HG03159 (cell line): ENCODE measurements around the gene ZNF792.
"Not testable (repeated sequence)": the region's sequence is repeated elsewhere in the genome, so short reads cannot be mapped to it uniquely, and the experiment has no call there.

Source experiments
- ATAC-seq: cut with Tn5 transposase; IDR thresholded peaks from one replicate; pipeline ENCODE4 v1.9.1; 2021; ENCODE audit warnings: mild to moderate bottlenecking, moderate library complexity; ENCODE audit not compliant: unreplicated experiment

The ZNF792 gene

DNA sequence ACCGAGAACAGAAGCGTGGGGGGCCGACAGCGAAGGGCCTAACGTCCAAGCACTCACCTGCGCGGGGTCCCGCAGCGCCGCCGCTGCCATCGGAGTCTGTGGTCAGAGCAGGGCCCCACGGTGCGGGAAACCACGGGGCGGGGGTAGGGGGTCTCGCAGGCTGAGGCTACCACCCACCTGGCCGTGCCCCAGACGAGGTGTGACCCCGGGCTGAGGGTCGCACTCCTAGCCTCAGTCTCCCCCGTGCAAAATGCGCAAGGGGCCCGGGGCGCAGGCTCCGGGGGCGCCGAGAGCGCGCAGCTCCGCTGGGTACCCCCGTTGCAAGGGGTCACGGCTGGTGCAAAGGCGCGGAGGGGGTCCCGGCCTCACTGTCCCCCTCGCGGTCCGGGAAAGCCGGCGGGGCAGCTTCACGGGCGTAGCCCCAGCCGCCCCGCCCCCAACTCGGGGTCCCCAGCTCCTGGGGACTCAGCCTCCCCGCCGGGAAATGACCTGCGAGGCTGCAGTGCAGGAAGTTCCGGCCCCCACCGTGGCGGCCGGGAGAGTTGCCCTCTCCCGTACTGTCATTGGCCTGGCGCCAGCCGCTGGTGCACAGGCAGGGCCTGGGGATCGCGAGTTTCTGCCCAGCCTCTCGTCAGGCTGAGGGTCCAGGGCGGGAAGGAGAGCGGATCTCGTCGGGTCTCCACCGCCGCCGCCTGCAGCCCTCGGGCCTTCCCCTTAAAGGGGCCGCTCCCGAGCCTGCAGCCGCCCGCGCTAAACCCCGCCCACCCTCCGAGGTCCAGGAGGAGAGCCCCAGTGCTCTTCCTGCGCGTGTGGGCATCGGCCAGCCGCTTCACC lies at the start of gene ZNF792:
ZNF792 (minus strand) TSS at position 657 of the 834 bp plus-strand sequence; CDS start at position 90, 567 bp downstream.
- ATAC-seq, result peak; percentile 57

DNA sequence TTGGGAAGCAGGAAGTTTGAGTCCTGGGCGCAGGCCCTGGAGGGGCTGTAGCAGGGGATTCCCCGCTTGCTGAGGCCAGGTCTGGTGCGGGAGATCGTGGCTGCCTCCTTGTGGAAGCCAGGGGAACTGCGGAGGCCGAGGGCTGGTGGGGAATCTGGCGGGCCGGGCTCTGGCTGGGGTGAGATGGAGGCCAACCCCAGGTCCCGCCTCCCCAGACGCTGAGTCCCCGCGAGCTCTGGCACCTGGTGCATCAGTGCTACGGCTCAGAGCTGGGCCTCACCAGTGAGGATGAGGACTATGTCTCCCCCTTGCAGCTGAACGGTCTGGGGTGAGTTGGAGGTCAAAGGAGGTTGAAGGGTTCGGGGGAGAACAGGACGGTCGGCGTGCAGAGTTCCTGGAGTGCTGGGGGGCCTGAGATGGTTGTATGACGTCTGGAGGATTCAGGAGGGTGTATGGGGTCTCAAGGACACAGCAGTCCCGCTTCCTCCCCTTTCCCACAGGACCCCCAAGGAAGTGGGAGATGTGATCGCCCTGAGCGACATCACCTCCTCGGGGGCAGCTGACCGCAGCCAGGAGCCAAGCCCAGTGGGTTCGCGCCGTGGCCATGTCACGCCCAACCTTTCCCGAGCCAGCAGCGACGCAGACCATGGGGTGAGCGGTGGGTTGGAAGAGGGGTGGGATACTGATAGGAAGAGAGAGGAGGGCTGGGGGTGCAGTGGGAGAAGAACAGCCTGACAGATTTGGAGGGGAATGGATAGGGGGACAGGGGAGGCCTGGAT lies 49.2 kb upstream of the ZNF792 start:
- no peak for ATAC-seq

DNA sequence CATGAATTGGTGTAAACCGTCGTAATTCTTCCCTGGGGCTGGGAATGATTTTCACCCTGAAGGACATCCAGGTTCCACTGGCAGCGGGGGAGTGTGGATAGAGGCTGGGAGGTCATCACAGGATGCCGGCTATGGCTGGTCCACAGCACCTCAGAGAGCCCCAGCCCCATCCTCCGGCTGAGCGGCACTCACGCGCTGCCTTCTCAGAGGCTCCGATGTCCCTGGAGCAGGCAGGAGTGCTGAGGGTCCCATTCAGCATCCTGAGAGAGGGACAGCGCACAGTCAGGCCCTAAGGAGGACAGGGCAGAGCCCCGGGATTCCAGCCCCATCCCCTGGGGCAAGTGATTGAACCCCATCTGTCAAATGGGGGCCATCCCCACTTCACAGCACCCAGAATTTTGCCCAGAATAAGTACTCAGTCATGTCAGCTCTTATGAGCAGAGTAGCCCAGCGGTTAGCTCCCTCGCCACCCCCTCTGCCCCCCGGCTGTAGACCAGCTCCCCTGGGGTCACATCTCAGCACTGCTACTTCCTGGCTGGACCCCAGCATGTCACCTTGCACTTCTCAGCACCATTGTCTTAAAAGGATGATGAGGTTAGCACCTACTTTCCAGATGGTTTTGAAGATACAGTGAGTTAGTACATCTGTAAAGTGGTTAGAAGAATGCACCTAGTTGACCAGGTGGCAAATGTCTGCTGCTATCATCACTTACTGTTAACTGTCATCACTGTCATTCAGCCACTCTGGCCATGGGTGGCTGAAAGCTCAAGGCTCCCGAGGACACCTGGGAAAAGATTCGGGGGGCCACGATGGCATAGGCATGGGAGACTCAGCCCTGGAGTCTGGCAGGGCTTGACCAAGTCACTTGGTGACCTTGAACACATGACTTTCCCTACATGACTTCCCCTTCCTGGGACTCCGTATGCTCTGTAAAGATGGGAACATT lies 48.0 kb upstream of the ZNF792 start:
- no peak for ATAC-seq

DNA sequence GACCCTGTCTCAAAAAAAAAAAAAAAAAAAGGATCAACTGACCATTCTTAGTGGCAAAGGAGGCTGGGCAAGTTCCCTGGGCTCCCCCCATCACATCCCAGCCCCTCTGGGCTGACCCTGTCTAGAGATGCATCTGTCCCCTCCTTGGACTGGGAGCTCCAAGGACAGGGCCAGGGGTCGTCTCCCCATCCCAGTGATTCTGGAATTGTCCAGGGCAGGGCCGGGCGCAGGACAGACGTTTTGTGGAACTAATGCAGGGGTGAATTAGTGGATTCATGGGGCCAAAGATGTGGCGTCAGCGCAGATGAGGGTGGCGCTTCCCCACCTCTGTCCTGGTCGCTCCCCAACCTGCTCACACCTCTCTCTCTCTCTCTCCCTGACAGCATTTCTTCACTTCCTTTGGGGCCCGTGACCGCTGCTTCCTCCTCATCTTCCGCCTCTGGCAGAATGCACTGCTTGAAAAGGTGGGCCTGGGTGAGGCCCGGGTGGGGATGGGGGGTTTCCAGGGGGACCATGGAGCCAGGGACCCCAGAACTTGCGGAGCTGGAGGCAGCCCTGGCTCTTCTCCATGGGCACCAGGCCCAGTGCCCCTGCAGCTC lies 47.2 kb upstream of the ZNF792 start:
- ATAC-seq, result no peak

DNA sequence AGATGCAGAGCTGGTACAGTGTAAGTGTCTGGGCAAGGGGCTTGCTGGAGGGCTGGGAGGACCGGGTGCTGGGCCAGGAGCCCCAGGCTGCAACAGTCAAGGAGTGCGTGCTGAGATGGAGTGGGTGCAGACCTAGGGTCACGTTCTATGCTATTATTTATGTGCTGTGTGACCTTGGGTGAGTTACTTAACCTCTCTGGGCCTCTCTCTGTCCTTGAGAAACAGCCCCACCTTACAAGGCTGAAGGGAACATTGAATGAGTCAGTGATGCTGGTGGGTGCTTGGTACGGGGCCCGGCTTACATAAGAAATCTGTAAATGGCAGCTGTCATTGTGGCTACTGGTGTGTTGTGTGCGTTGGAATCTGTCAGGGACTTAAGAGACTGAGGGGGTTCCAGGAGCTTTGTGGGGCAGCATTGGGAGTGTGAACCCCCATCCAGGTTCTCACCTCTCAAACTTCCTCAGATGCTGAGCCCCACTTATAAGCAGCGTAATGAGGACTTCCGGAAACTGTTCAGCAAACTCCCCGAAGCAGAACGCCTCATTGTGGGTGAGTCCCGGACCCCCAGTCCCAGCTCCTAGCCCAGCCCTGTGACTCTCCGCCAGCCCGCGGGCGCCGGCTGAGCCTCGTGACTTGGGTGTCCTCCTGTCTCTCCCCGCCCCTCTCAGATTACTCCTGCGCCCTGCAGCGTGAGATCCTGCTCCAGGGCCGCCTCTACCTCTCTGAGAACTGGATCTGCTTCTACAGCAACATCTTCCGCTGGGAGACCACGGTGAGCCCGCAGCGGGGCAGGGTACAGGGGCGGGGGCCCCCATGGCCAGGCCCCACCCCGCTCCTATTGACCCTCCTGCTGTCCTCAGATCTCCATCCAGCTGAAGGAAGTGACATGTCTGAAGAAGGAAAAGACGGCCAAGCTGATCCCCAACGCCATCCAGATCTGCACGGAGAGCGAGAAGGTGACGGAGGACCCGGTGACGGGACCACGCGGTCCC lies 45.7 kb upstream of the ZNF792 start:
- no peak for ATAC-seq

DNA sequence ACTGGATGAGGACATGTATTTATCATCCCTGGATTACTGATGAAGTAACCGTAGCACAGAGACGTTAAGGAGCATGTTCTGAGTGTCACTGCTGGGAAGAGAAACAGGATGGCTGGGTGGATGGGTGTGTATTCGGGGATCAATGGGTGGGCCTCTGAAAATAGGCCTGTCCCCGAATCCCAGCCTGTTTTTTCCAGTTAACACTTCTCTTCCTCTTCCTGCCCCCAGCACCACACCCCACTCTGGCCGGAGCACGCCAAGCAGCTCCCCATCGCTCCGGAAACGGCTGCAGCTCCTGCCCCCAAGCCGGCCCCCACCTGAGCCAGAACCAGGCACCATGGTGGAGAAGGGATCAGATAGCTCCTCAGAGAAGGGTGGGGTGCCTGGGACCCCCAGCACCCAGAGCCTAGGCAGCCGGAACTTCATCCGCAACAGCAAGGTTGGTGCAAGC lies 44.9 kb upstream of the ZNF792 start:
- no peak for ATAC-seq

DNA sequence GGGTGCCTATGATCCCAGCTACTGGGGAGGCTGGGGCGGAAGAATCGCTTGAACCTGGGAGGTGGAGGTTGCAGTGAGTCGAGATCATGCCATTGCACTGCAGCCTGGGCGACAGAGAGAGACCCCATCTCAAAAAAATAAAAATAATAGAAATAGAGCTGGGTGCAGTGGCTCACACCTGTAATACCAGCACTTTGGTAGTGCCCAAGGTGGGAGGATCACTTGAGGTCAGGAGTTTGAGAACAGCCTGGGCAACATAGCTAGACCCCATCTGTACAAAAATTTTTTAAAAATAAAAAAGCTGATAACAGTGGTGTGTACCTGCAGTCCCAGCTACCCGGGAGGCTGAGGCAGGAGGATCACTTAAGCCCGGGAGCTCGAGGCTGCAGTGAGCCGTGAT lies 43.4 kb upstream of the ZNF792 start:
- not testable (repeated sequence) for ATAC-seq

DNA sequence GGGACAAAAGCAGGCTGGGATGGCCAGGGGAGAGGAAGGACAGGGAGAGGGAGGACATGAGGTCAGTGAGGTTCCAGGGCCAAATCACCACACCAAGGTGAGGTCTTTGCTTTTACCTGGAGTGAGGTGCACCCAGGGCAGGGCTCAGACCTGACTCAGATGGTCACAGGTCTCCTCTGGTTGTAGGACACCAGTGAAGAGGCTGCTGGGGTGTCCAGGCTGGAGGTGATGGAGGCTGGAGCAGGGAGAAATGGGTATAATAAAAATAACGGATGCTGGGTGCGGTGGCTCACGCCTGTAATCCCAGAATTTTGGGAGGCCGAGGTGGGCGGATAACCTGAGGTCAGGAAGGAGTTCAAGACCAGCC lies 43.0 kb upstream of the ZNF792 start:
- ATAC-seq, result no peak

DNA sequence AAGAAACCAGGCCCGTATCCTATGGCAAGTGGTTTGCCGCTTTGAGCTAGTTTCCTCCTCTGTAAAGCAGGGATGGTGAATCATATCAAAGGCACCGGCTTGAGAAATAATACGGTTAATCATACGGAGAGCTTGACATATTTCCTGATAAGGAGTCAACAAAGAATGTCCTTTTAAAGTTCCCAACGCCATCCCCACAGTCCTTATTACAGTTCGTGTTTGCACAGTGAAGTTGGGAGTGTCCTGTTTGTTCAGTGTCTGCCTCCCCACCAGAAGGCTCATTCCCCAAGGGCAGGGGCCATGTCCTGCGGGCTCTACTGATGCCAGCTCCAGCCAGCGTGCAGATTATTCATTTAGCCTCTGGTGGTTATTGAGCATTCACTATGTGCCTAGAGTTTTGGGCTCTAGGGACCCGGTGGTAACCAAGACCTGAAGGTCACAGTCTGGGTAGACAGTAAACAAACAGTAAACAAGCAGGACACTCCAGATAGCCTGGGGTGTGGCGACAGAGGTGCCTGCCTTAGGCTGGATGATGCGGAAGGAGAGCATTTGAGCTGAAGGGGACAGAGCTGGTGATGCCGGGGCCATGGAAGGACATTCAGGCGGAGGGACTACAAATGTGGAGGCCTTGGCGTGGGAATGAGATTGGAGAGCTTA lies 42.4 kb upstream of the ZNF792 start:
- no peak for ATAC-seq

DNA sequence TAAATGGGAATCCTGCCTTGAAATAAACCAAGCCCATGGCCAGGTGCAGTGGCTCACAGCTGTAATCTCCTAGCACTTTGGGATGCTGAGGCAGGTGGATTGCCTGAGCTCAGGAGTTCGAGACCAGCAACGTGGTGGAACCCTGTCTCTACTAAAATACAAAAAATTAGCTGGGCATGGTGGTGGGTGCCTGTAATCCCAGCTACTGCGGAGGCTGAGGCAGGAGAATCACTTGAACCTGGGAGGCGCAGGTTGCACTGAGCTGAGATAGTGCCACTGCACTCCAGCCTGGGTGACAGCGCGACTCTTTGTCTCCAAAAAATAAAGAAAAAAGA lies 41.9 kb upstream of the ZNF792 start:
- ATAC-seq, result not testable (repeated sequence)

DNA sequence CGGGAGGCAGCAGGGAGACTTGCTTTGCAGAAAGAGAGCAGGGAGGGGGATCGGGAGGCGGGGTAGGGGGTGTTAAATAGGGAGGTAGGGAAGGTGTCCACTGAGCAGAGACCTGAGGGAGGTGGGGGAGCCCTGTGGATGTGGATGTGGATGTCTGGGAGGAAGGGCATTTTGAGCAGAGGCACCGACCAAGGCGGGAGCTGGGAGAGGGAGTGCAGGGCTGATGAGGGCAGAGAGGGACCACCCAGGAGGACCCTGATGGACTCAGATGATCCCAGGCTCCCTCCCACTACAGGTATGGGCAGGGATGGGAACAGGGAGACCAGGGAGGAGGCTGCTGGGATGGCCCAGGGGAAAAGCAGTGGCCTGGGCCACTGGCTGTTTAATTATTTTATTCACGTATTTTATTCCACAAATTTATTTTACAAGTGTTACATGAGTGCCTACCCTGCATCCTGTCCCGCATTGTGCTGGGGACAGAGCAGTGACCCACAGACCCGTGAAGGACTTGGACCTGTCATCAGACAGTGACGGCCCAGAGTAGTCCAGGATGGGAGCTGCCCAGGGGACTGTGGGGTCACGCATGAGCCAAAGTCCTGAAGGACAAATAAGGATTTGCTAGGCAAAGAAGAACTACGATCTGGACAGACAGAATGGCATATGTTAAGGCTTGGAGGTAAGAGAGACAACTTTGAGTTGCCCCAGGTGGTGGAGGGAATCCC lies 41.4 kb upstream of the ZNF792 start:
- no peak for ATAC-seq

DNA sequence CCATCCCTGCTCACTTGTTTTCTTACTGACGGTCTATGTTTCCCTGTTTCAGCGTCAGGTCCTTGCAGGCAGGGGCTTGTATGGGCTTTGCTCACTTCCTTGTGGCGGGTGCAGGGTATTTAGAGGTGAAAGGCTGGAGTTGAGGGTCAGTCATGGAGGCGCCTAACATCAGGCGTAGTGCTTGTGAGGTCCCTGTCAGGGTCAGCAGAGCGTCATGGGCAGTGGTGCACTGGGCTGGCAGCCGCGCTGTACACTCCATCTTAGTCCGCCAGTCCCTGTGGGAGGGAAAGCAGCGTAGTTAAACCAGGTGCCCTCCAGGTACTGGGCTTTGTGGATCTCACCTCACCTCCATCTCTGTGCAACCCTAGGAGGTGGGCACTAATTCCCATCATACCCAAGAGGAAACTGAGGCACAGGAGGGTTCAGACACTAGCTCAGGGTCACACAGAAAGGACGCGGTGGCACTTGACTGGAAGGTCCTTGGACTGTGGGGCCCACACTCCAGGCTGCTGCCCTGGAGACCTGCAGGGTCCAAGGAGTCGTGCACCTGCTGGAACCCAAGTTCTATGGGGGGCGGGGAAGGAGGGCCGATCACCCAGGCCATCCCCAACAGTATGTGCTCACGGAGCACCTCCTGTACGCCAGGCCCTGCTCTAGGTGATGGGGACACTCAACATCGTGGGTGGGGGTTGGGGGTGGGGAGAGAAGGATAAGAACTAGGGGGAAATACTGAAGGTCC lies 40.7 kb upstream of the ZNF792 start:
- no peak for ATAC-seq

DNA sequence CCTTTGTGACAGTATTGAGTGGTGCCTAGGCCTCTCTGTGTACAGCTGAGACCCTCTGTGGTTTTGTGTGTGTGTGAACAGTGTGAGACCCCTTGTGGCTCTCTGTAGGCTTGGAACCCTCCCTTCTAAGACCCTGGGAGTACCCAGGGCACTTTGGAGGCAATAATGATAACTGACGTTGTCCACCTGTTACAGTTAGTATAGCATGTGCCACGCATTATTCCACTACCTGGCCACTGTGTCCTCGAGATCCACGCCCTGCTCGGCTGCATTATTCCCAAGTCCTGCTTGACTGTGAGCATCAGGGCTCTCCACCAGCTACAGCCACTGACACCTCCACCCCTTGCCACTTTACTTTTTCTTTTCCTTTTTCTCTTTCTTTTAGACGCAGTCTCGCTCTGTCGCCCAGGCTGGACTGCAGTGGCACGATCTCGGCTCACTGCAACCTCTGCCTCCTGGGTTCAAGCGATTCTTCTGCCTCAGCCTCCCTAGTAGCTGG lies 38.1 kb upstream of the ZNF792 start:
- no peak for ATAC-seq

DNA sequence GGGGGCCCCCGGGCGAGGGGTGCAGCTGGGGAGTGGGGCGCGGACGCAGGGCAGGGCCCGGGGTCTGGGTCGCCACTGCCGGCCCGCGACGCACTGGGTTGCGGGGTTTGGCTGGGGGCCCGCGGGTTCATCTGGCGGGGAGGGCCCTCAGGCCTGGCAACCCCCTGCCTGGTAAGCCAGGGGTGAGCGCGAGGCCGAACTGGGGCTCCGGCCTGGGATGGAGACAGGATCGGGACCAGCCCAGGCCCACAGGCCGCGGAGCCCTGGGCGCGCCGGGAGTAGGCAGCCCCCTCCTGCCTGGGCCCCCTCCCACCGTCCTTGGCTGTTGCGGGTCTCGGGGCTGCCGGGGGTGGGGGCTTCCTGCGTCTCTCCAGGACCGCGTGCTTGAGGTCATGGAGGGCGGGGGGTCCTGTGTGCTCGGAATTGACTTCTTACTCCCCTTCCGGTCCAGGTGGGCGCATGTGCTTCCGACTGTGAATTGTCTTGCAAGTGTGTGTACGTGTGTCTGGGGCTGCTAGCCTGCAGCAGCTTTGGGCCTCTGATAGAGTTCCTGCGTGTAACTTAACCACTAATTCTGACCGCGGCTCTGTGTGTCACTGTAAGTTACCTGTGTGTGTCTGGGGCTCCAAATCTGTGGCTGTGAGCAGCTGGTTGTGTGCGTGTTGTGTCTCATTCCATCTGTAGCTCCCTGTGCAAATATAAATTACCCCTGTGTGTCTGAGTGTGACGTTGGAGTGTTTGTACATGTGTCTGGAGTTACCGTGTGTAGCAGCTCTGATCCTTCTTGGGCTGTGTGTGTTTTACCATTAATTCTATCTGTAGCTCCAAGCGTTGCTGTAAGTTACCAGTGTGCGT lies 36.8 kb upstream of the ZNF792 start:
- ATAC-seq, result no peak

DNA sequence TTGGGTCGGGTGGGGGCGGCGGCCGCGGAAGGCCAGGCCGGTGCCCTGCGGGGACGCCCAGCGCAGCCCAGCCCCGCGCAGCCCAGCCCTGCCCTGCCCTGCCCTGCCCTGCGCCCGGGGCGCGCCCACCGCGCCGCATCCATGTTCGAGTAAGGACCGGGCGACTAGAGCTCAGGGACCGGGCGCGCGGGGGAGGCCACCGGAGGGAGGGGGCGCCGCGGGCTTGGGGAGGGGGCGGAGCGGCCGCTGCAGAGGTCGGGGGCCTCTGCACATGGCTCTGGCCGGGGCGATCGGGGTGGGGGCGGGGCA lies 36.3 kb upstream of the ZNF792 start:
- ATAC-seq, result no peak

DNA sequence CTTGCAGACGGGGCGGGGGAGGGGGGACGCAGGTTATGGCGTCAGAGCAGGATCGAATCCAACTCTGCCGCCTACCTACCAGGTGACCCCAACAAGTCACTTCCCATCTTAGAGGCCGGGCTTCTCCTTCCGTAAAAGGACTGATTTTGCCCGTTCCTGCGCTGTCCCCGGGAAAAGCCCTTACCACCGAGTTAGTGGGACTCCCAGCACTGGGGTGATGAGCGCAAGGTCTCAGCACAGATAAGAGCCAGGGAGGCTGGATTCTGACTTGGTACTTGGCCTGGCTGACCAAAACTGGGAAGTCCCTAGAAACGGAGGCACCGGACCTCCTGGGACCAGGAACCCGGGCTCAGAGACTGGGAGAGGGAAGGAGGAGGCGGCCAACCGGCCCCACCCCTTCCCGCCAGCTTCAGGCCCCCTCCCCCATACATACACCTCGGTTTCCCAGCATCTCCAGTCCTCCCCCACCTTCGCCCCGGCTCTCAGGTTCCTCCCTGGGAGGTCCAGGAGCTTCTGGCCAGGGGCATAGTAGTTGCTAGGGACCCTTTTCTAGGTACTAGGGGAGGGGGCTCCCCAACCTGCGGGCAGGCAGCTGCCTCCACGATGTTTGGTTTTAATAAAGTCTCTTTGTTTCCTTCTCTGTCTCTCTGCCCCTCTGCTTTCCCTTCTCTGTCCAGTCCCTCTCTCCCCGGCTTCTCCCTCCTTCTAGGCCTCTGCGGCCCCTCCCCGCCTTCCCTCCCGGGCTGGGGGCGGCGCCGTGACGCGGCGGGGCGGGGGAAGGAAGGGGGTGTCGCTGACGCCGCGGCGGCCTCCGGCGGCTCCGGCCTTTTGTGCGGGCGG lies 35.7 kb upstream of the ZNF792 start, which contains the start of gene GRAMD1A:
GRAMD1A (plus strand) TSS at position 826 of the 840 bp plus-strand sequence. CDS start 156 bp downstream, outside the sequence.
- ATAC-seq, result peak; percentile 53
